GM18499 (cell line): Measurements from ENCODE around the gene MEI1.

Source experiments
- ATAC-seq: cut with Tn5 transposase; IDR thresholded peaks from one replicate; pipeline ENCODE4 v1.9.1; 2021; ENCODE audit warnings: moderate number of reproducible peaks; ENCODE audit not compliant: insufficient read depth, unreplicated experiment

The MEI1 gene

DNA sequence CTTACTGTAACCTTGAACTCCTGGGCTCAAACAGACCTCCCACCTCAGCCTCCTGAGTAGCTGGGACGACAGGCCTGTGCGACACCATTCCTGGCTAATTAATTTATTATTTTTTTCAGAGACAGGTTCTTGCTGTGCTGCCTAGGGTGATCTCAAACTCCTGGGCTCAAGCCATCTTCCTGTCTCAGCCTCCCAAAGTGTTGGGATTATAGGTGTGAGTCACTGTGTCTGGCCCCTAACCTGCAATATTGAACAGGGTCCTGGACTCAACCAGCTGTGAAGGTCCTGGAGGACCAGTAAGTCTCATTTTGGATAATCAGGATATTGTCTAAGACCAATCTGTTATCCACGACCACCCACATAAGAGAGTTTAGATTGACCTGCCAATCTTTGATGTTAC lies 116.4 kb downstream of the MEI1 start:
- ATAC-seq = no peak

- ATAC-seq = no peak
Observed at GRCh38 chr22:41816241-41816640, 116.9 kb downstream of the MEI1 start.

- no peak for ATAC-seq
Observed at GRCh38 chr22:41816871-41817270, 117.6 kb downstream of the MEI1 start.

DNA sequence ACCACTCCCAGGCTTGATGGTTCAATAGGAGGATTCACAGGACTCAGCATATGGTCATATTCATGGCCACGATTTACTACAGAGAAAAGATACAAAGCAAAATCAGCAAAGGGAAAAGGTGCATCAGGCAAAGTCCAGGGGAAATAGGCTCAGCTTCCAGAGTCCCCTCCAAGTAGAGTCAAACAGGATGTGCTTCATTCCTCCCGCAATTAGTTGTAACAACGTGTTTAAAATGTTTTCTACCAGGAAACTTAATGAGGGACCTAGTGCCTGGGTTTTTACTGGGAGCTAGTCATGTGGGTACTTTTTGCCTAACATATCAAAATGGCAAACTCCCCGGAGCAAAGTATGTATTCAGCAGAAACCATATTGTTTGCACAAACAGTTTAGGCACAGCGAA lies 118.7 kb downstream of the MEI1 start:
- no peak for ATAC-seq

GRCh38 chr22:41818596-41818995 lies 119.3 kb downstream of the MEI1 start:
- ATAC-seq = no peak

GRCh38 chr22:41819257-41819656 lies 120.0 kb downstream of the MEI1 start:
- no peak for ATAC-seq

DNA sequence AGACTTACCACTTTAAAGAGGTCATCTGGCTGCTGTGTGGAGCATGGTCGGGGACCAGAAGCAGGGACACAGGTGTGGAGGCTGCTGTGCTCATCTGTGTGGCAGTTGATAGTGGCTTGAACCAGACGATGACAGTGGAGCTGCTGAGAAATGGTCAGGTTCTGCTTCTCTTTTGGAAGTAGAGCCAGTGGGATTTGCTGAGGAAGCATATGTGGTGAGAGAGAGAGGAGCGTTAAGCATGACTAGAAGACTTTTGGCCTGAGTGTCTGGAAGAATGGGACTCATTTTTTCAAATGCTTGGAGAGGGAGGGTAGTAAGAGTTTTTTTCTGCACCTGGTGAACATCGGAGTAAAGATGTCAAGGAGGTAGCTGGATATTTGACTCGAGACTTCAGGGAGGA lies 121.1 kb downstream of the MEI1 start:
- no peak for ATAC-seq

DNA sequence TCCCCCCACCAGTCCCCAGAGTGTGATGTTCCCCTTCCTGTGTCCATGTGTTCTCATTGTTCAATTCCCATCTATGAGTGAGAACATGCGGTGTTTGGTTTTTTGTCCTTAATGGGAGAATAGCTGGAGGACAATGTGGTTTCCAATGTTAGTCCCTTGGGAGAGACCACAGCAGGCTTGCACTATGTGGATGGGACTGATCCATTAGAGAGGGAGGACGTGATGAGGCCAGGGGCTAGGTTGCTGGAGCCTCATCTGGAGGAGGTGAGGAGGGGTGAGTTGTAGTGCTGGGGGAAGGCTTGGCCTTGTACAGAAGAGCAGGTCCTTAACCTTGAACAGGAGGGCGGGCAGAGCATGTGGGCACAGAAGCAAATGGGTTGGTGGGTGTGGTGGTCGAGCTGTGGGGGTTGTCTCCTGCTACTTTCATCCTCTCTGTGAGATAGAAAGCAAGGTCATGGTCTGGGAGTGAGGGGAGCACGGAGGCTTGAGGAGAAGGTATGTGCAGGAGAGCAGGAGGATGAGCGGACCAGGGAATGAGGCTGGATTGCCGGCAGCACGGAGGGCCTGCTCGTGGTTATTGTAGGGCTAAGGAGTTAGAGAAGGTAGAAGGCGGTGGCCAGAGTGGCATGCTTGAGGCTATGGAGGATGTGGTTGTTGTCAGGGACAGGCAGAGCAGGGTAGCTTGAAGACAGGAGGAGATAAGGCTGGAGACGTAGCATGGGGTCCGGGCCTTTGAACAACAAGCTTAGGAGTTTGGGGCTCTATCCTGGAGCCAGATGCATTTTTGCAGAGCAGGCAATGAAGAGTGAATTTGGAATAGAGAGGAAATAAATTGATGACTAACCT lies 122.4 kb downstream of the MEI1 start:
- no peak for ATAC-seq

DNA sequence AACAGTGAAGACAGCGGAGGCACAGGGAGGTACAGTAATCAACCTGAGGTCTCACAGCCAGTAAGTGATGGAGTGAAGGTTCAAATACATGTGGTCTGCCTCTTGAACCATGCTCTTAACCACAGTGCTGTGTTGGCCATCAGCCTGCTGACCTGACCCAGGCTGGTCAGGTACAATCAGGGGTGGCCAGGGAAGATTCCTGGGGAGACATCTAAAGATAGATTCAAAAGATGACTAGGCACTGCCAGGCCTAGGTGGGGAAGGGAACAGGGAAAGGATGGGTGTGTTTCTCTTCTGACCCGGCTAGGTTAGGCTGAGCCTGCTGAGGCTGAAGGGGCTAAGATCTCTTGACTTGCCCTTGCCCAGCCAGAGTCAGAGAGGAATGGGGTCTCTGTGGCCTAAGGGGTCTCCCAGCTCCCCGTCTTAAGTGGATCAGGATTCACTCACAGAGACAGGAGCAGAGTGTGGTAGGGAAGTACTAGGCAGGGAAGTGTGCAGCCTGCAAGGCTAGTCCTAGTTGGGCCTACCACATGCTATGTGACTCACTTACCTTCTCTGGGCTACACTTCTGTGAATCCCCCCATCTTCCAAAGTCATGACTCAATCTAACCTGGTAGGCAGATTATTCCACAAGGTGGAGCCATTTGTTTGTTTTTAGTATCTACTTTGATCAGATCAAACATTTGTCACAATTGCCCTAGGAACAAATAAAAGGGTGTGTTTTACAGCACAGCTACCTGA lies 123.2 kb downstream of the MEI1 start:
- no peak for ATAC-seq

DNA sequence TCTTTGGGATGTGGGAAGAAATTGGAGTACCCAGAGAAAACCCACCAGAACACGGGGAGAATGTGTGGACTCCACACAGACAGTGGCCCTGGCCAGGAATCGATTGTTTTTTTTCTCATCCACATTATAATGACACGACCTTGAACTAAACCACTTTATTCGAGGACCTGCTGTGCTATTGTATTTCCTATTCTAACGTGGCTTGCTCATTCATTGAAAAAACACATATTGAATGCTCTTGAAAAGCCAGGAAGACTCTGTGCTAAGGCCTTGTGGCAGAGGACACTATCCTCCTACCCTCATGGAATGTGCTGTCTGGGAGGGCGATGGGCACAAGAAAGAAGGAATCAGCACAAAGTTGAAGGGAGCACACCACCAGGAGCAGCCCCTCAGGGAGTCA lies 124.5 kb downstream of the MEI1 start:
- ATAC-seq = no peak

- ATAC-seq = no peak
Observed at GRCh38 chr22:41825376-41825775, 126.1 kb downstream of the MEI1 start.

DNA sequence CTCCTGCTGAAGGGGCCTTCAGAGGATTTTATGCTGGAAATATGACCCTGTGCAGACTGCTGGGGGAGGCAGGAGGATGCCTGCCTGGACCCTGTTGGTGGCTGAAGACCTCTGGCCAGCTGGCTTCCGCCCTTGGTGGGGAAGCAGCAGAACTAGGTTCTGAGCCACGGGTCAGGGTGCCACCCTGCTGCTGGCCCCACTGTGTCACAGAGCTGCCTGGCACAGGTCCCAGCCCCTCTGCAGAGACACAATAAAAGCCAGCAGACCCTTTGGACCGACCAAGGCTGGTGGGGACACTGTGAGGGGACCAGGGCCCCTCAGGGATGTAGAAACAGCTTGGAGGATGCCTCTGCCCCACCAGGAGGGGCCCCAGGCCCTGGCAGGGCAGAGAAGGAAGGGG lies 126.7 kb downstream of the MEI1 start:
- ATAC-seq = no peak

DNA sequence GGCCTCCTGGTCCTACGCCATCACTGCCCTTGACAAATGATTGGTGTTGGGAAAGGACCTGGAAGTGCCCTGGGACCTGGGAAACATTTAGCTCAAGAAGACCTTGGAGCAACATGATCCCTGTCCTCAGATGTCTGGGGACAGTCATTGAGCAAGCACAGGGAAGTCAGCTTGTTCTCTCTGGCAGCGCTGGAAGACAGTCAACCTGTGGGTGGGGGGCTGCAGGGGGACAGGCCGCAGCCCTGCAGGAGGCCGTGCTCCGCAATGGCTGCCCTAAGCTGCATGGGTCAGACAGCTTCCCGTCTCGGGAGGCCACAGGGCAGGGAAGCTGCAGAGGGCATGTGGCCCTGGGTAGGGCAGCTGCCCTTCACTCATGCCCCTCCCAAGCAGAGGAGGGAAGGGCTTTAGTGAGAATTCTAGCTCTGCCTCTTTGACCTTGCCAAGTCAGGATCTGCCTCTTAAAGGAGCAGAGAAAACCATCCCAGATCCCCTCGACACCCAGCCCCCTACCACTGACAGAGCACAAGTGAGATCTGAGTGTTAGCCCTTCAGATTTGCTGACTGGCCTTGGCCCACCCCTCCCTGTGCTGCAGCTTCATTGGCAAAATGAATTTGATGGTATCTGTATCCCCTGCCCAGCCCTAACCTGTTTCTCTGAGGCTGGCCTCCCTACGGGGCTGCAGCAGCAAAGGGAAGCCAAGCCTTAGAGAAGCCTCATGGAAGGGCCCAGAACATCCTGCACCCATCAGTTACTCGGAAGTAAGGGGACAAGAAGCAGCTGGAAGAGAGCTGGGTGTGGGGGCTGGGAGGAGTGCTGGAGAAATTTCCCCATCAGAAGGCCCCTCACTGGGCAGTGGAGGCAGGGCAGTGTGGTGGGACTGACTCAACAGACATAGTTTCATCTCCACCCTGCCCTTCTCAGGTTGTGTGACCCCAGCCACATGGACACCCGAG lies 127.4 kb downstream of the MEI1 start:
- no peak for ATAC-seq

DNA sequence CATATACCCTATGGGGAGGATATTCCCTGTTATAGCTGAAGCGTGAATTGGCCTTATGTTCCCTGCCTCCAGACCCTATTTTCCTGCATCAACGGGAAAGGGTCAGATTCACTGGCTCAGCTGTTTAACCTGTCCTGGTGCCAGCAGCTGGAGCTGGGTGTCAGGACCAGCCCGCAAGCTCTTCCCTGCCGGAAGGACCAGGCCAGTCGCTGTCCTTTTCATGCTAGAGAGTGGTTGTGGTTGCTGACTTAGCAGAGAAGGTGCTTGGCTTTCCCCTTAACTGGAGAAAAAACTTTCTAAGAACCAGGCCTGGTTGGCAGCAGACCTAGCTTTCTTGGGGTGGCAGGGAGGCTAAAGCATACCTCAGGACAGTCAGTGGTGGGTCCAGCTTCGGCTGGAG lies 128.4 kb downstream of the MEI1 start:
- no peak for ATAC-seq

DNA sequence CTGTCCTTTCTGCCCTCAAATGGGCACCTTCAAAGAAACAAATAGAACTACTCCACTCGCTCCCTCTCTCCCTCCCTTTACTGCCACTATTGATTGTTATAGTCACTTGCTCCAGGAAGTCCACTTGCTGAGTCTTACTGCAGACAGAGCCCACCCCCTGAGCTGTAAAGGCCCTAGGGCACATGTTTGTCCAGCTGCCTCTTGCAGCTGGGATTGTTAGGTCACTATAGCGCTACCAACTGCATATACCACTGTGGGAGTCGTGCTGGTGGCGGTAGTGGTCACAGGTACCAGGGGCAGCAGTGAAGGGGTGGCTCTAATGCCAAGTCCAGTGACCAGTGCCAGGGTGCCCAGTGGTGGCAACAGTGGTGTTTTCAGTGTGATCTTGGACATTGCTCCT lies 129.2 kb downstream of the MEI1 start:
- ATAC-seq = no peak

DNA sequence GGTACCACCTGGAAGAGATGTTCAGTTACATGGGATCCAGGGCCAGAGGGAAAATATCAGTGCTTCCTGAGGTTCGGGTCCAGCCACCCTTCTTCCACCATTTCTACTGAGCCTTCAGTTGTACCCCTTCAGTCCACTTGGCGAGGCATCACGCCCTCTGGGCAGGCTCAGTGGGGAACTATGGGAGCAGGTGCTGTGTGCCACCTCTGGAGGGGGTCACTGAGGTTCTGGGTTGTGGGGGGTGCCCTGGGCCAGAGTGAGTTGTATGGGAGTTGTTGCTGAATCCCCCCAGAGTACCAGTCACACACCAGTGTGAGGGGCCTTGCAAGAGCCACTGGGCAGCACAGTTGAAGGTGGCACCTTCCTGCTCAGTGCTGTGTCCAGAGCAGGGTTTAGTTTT lies 130.9 kb downstream of the MEI1 start:
- ATAC-seq = no peak

- no peak for ATAC-seq
Observed at GRCh38 chr22:41831383-41831782, 132.1 kb downstream of the MEI1 start.

GRCh38 chr22:41831828-41832552 lies 132.7 kb downstream of the MEI1 start:
- no peak for ATAC-seq

GRCh38 chr22:41832553-41833368 lies 133.5 kb downstream of the MEI1 start, which contains the start of gene SREBF2:
Gene SREBF2, plus strand, starts transcription at chr22:41833105. Its CDS starts 166 bp downstream, at chr22:41833271.
- peak; percentile 65 for ATAC-seq
